LoVo (cell line): ENCODE measurements around the gene SHMT2.

Experiments
- DNase-seq: peaks from one replicate; pipeline ENCODE4 v3.0.0-alpha.2; 2016; ENCODE audit warnings: low spot score

The SHMT2 gene

GRCh38 chr12:57215065-57215464 lies 14.4 kb upstream of the SHMT2 start:
- DNase-seq = no peak

GRCh38 chr12:57215668-57216013 lies 13.9 kb upstream of the SHMT2 start:
- DNase-seq = no peak

GRCh38 chr12:57216014-57216911 lies 13.2 kb upstream of the SHMT2 start, which contains the start of gene NXPH4:
NXPH4 (plus strand) TSS chr12:57216794; CDS start chr12:57216970, 176 bp downstream.
- DNase-seq = peak; percentile 68

- no peak for DNase-seq
Observed at GRCh38 chr12:57216921-57217879, 12.3 kb upstream of the SHMT2 start.

GRCh38 chr12:57218030-57218853 lies 11.3 kb upstream of the SHMT2 start:
- DNase-seq = no peak

- no peak for DNase-seq
Observed at GRCh38 chr12:57219205-57219992, 10.1 kb upstream of the SHMT2 start.

GRCh38 chr12:57219993-57220754 lies 9.3 kb upstream of the SHMT2 start:
- DNase-seq = no peak

GRCh38 chr12:57220770-57221168 lies 8.7 kb upstream of the SHMT2 start:
- DNase-seq = no peak

GRCh38 chr12:57221169-57221917 lies 8.2 kb upstream of the SHMT2 start:
- no peak for DNase-seq

GRCh38 chr12:57222286-57223190 lies 7.0 kb upstream of the SHMT2 start:
- DNase-seq = no peak

- no peak for DNase-seq
Observed at GRCh38 chr12:57223191-57224165, 6.0 kb upstream of the SHMT2 start.

GRCh38 chr12:57224278-57224972 lies 5.1 kb upstream of the SHMT2 start:
- no peak for DNase-seq

GRCh38 chr12:57224973-57225679 lies 4.4 kb upstream of the SHMT2 start:
- DNase-seq = no peak

- DNase-seq = no peak
Observed at GRCh38 chr12:57225680-57226210, 3.8 kb upstream of the SHMT2 start.

- DNase-seq = no peak
Observed at GRCh38 chr12:57226588-57227314, 2.8 kb upstream of the SHMT2 start.
